Upper lobe of left lung (tissue), 6 donors: ENCODE results near the gene SCN10A. TPM values are rescaled to one million over a fixed set of nuclear protein-coding genes. Genes with fewer than 3 reads are reported as not detected.

Experiments
- ATAC-seq, 2 donors: fragments of 200-7000 bp; cut with Tn5 transposase; one replicate each; pipeline ENCODE4 v1.9.1; 2022; ENCODE audit warnings: mild to moderate bottlenecking in 2 of 2, moderate library complexity in 2 of 2; ENCODE audit not compliant: low FRiP score in 2 of 2
- DNase-seq, 2 donors: peaks; one replicate each; pipeline ENCODE4 v3.0.0-alpha.2; 2019 to 2020
- H3K27ac ChIP-seq, 4 donors: fragments of 200-600 bp; sonication (generic); one replicate each; pipeline ENCODE4 v1.5.1; 2016 to 2019
- H3K27me3 ChIP-seq, 4 donors: fragments of 200-600 bp; sonication (generic); one replicate each; pipeline ENCODE4 v1.5.1; 2017 to 2019
- H3K36me3 ChIP-seq, 4 donors: fragments of 200-600 bp; sonication (generic); one replicate each; pipeline ENCODE4 v1.5.1; 2016 to 2019
- H3K4me1 ChIP-seq, 4 donors: fragments of 200-600 bp; sonication (generic); one replicate each; pipeline ENCODE4 v1.5.1; 2018 to 2019
- H3K4me3 ChIP-seq, 4 donors: fragments of 200-600 bp; sonication (generic); one replicate each; pipeline ENCODE4 v1.5.1; 2017 to 2019; ENCODE audit warnings: mild to moderate bottlenecking in 2 of 4, moderate library complexity in 1 of 4
- H3K9me3 ChIP-seq, 4 donors: fragments of 200-600 bp; sonication (generic); one replicate each; pipeline ENCODE4 v1.5.1; 2018 to 2019
- CTCF ChIP-seq, 6 experiments: fragments of 450-650 bp in 4 of 6; fragments of 200-600 bp in 2 of 6; sonication (generic) in 2 of 6; IDR thresholded peaks; one replicate each; pipeline ENCODE4 v1.5.1; 2016 to 2019; ENCODE audit warnings: antibody characterized with exemption in 6 of 6
- EP300 ChIP-seq, 4 donors: sonication (generic); formaldehyde crosslinking; IDR thresholded peaks; one replicate each; pipeline ENCODE4 v1.5.1; 2017; ENCODE audit warnings: antibody characterized with exemption in 4 of 4, control low read depth in 2 of 4
- POLR2A ChIP-seq, 4 donors: fragments of 450-650 bp; IDR thresholded peaks; one replicate each; pipeline ENCODE4 v1.5.1; 2016 to 2017; ENCODE audit warnings: antibody characterized with exemption in 4 of 4, mild to moderate bottlenecking in 2 of 4
- POLR2AphosphoS5 ChIP-seq, 2 donors: sonication (generic); formaldehyde crosslinking; IDR thresholded peaks; one replicate each; pipeline ENCODE4 v1.5.1; 2017; ENCODE audit warnings: antibody characterized with exemption in 2 of 2
- WGBS, 2 donors: methylation state at CpG; one replicate each; pipeline ENCODE4 v1.1.5; 2017 to 2018; 5-methylcytosine and 5-hydroxymethylcytosine counted together
- total RNA-seq, 6 donors: library from RNA; depleted of rRNA in 4 of 6; stranded (reverse); fragments of >200 nt in 4 of 6; gene quantifications; one replicate each; pipeline versions ENCODE4 v1.1.0 to v1.2.1, GENCODE V29; 2016 to 2021
- donor health status: DM: no; HTN: no; CAD: no; lungs with moderate emphysema.
- donor health status: DM: no; HTN: yes; CAD: no; lungs with severe emphysema.

Gene SCN10A
- total RNA-seq, 6 donors from 2014 or later = not detected

- Histone ChIP-seq H3K27ac (no peak overlapping the region), H3K9me3 (no peaks in the 10 kb centered on the region), H3K4me1 (no peaks in the 10 kb centered on the region), H3K27me3 (no peaks in the 10 kb centered on the region), H3K4me3 (no peak overlapping the region), H3K36me3 (no peaks in the 10 kb centered on the region)
- DNase-seq = no peak
- no peak for TF ChIP-seq EP300 (IDR thresholded peaks at IDR 0.05)
- TF ChIP-seq POLR2AphosphoS5 (IDR thresholded peaks at IDR 0.05) = no peak
- TF ChIP-seq CTCF (IDR thresholded peaks at IDR 0.05) = no peak
- no peak for TF ChIP-seq POLR2A (IDR thresholded peaks at IDR 0.05)
- ATAC-seq = no peak
- 66 to 69% methylated on average over 10 of the region's 12 CpGs for WGBS, 2 donors
Measured at GRCh38 chr3:38722781-38723568, 93.0 kb downstream of the SCN10A start.

- Histone ChIP-seq H3K27ac (no peak overlapping the region), H3K4me3 (no peak overlapping the region), H3K27me3 (no peaks in the 10 kb centered on the region), H3K36me3 (no peaks in the 10 kb centered on the region), H3K4me1 (no peaks in the 10 kb centered on the region), H3K9me3 (no peaks in the 10 kb centered on the region)
- 81 to 90% methylated on average over 5 of the region's 5 CpGs for WGBS, 2 donors
- ATAC-seq = no peak
- no peak for TF ChIP-seq POLR2A (IDR thresholded peaks at IDR 0.05)
- no peak for TF ChIP-seq POLR2AphosphoS5 (IDR thresholded peaks at IDR 0.05)
- DNase-seq = no peak
Measured at GRCh38 chr3:38721207-38721772, 94.7 kb downstream of the SCN10A start.

- ATAC-seq (no peak), DNase-seq (peak in 1 of 2 donors; percentile 25)
- TF ChIP-seq POLR2A (IDR thresholded peaks at IDR 0.05) (no peak), POLR2AphosphoS5 (IDR thresholded peaks at IDR 0.05) (no peak)
- no peaks in the 10 kb centered on the region for H3K36me3 ChIP-seq
- H3K9me3 ChIP-seq = no peaks in the 10 kb centered on the region
- no peaks in the 10 kb centered on the region for H3K27me3 ChIP-seq
- WGBS, 2 donors = 55 to 60% methylated on average over 4 of the region's 4 CpGs
- no peak overlapping the region for H3K27ac ChIP-seq
- no peak overlapping the region for H3K4me3 ChIP-seq
- no peaks in the 10 kb centered on the region for H3K4me1 ChIP-seq
Measured at GRCh38 chr3:38720465-38720864, 95.6 kb downstream of the SCN10A start.

GRCh38 chr3:38717355-38718240, 98.4 kb downstream of the SCN10A start:
- Histone ChIP-seq H3K4me1 (no peaks in the 10 kb centered on the region), H3K36me3 (no peaks in the 10 kb centered on the region), H3K27ac (no peak overlapping the region), H3K4me3 (no peak overlapping the region), H3K27me3 (no peaks in the 10 kb centered on the region), H3K9me3 (no peaks in the 10 kb centered on the region)
- ATAC-seq (peak in 1 of 2 donors; percentile 10), DNase-seq (no peak)
- WGBS, 2 donors = 67 to 76% methylated on average over 5 of the region's 5 CpGs
- no peak for TF ChIP-seq CTCF (IDR thresholded peaks at IDR 0.05)
- TF ChIP-seq POLR2A (IDR thresholded peaks at IDR 0.05) = no peak
- TF ChIP-seq EP300 (IDR thresholded peaks at IDR 0.05) = no peak
- no peak for TF ChIP-seq POLR2AphosphoS5 (IDR thresholded peaks at IDR 0.05)

- DNase-seq = no peak
- H3K36me3 ChIP-seq = no peaks in the 10 kb centered on the region
- H3K9me3 ChIP-seq = no peaks in the 10 kb centered on the region
- no peak overlapping the region for H3K4me3 ChIP-seq
- H3K27ac ChIP-seq = no peak overlapping the region
- no peak for TF ChIP-seq EP300 (IDR thresholded peaks at IDR 0.05)
- TF ChIP-seq CTCF (IDR thresholded peaks at IDR 0.05) = no peak
- no peak for TF ChIP-seq POLR2A (IDR thresholded peaks at IDR 0.05)
- TF ChIP-seq POLR2AphosphoS5 (IDR thresholded peaks at IDR 0.05) = no peak
- no peak for ATAC-seq
- H3K4me1 ChIP-seq = no peaks in the 10 kb centered on the region
- H3K27me3 ChIP-seq = no peaks in the 10 kb centered on the region
- 91 to 95% methylated on average over 2 of the region's 2 CpGs for WGBS, 2 donors
Measured at GRCh38 chr3:38713121-38713520, 102.9 kb downstream of the SCN10A start.
